H1 (cell line): ENCODE data around the gene C2orf78. TPM values are rescaled to one million over a fixed set of nuclear protein-coding genes. Genes with fewer than 3 reads are reported as not detected.

ENCODE experiments used
- CTCF ChIA-PET: fragments of 300-600 bp; sonication (Branson Sonifier 250); formaldehyde crosslinking; loops from one replicate; lab custom pipeline; 2021; ENCODE audit not compliant: partially characterized antibody; lab: Charles Lee
- POLR2A ChIA-PET: fragments of 300-600 bp; sonication (Branson Sonifier 250); formaldehyde crosslinking; loops from one replicate; lab custom pipeline; 2021; ENCODE audit warnings: inconsistent platforms; ENCODE audit not compliant: partially characterized antibody; lab: Charles Lee
- DNase-seq, 2 experiments: peaks; one replicate each; pipeline versions ENCODE4 v3.0.0 to v3.0.0-alpha.2; 2010 to 2022; ENCODE audit warnings: low spot score in 2 of 2, low read depth in 1 of 2, mixed read lengths in 1 of 2
- FAIRE-seq: peaks from 2 replicates; lab custom pipeline; 2011; peaks lifted over from hg19 to GRCh38; lab: Jason Lieb, UNC
- H2AFZ ChIP-seq: 2 replicates; pipeline ENCODE4 v1.8.1; 2012; ENCODE audit warnings: low read length, inconsistent platforms
- H2AK5ac ChIP-seq: 2 replicates; pipeline ENCODE4 v1.6.1; 2013; ENCODE audit warnings: low read depth, low read length
- H2BK120ac ChIP-seq: replicated peaks from 2 replicates; pipeline ENCODE3; 2013; ENCODE audit warnings: low read depth, low read length, inconsistent platforms
- H2BK12ac ChIP-seq: 2 replicates; pipeline ENCODE4 v1.6.1; 2013; ENCODE audit warnings: low read depth, low read length
- H2BK15ac ChIP-seq: 2 replicates; pipeline ENCODE4 v1.6.1; 2013; ENCODE audit warnings: low read length
- H2BK20ac ChIP-seq: 2 replicates; pipeline ENCODE4 v1.6.1; 2013; ENCODE audit warnings: low read length
- H2BK5ac ChIP-seq: 2 replicates; pipeline ENCODE4 v1.6.1; 2013; ENCODE audit warnings: low read depth, low read length
- H3K14ac ChIP-seq: 2 replicates; pipeline ENCODE4 v1.6.1; 2013; ENCODE audit warnings: inconsistent platforms; ENCODE audit not compliant: insufficient read length
- H3K18ac ChIP-seq: 2 replicates; pipeline ENCODE4 v1.6.1; 2013; ENCODE audit warnings: low read length; ENCODE audit errors: extremely low read depth
- H3K23ac ChIP-seq: 2 replicates; pipeline ENCODE4 v1.6.1; 2013; ENCODE audit warnings: inconsistent platforms; ENCODE audit not compliant: insufficient read length
- H3K23me2 ChIP-seq: 2 replicates; pipeline ENCODE4 v1.6.1; 2013; ENCODE audit warnings: low read depth, low read length
- H3K27ac ChIP-seq: 2 replicates; pipeline ENCODE4 v1.6.1; 2011; ENCODE audit warnings: low read depth, low read length, inconsistent platforms
- H3K27me3 ChIP-seq, 4 experiments: replicated peaks in 1 of 4; 1 replicate in 1 of 4; 2 replicates in 3 of 4; pipeline versions ENCODE4 v1.6.1 to v1.8.1; 2011 to 2013; ENCODE audit warnings: low read length in 3 of 4, mild to moderate bottlenecking in 3 of 4, inconsistent platforms in 2 of 4, mixed read lengths in 2 of 4, moderate library complexity in 1 of 4; ENCODE audit not compliant: control insufficient read depth in 3 of 4, insufficient read depth in 3 of 4; ENCODE audit errors: extremely low read depth in 1 of 4
- H3K36me3 ChIP-seq, 4 experiments: 2 replicates each; pipeline versions ENCODE4 v1.6.1 to v1.8.1; 2011 to 2013; ENCODE audit warnings: mild to moderate bottlenecking in 4 of 4, low read length in 3 of 4, moderate library complexity in 2 of 4, control low read depth in 1 of 4, inconsistent platforms in 1 of 4; ENCODE audit not compliant: insufficient read depth in 4 of 4, control insufficient read depth in 2 of 4
- H3K4ac ChIP-seq: replicated peaks from 2 replicates; pipeline ENCODE3; 2013; ENCODE audit warnings: low read length, low read depth, mixed read lengths, inconsistent platforms; ENCODE audit not compliant: insufficient read length
- H3K4me1 ChIP-seq, 4 experiments: replicated peaks in 1 of 4; 1 replicate in 1 of 4; 2 replicates in 3 of 4; pipeline versions ENCODE4 v1.6.1 to v1.8.1; 2011 to 2013; ENCODE audit warnings: low read length in 3 of 4, inconsistent platforms in 2 of 4, mixed read lengths in 1 of 4; ENCODE audit not compliant: insufficient read depth in 4 of 4, control insufficient read depth in 3 of 4
- H3K4me2 ChIP-seq, 2 experiments: 2 replicates each; pipeline versions ENCODE4 v1.6.1 to v1.8.1; 2011 to 2013; ENCODE audit warnings: low read depth in 2 of 2, low read length in 2 of 2, control low read depth in 1 of 2, inconsistent platforms in 1 of 2, mild to moderate bottlenecking in 1 of 2; ENCODE audit not compliant: insufficient read depth in 1 of 2
- H3K4me3 ChIP-seq, 4 experiments: fragments of 200-600, 300-600 bp in 1 of 4; sonication (generic), shearing (Covaris generic), sonication (Bioruptor Twin) in 1 of 4; 2 replicates each; pipeline versions ENCODE4 v1.5.1 to v1.8.1; 2011 to 2016; ENCODE audit warnings: low read length in 4 of 4, low read depth in 3 of 4, control low read depth in 2 of 4, inconsistent platforms in 2 of 4, mild to moderate bottlenecking in 2 of 4, mixed read lengths in 1 of 4, moderate library complexity in 1 of 4; ENCODE audit not compliant: insufficient read depth in 2 of 4; ENCODE audit errors: extremely low read depth in 1 of 4
- H3K56ac ChIP-seq: replicated peaks from 2 replicates; pipeline ENCODE3; 2013; ENCODE audit warnings: low read depth, mild to moderate bottlenecking, mixed read lengths, low read length, inconsistent platforms; ENCODE audit not compliant: insufficient read length
- H3K79me1 ChIP-seq: 2 replicates; pipeline ENCODE4 v1.6.1; 2013; ENCODE audit warnings: low read depth, low read length, control low read depth
- H3K79me2 ChIP-seq, 2 experiments: 2 replicates each; pipeline versions ENCODE4 v1.6.1 to v1.8.1; 2012 to 2013; ENCODE audit warnings: low read length in 2 of 2, mild to moderate bottlenecking in 2 of 2, inconsistent platforms in 1 of 2; ENCODE audit not compliant: insufficient read depth in 2 of 2, control insufficient read depth in 1 of 2
- H3K9ac ChIP-seq, 4 experiments: replicated peaks in 1 of 4; 1 replicate in 1 of 4; 2 replicates in 3 of 4; pipeline versions ENCODE4 v1.6.1 to v1.8.1; 2011 to 2013; ENCODE audit warnings: low read depth in 3 of 4, low read length in 3 of 4, control low read depth in 2 of 4, mild to moderate bottlenecking in 2 of 4, moderate library complexity in 2 of 4, inconsistent platforms in 1 of 4; ENCODE audit errors: extremely low read depth in 1 of 4
- H3K9me3 ChIP-seq, 2 experiments: 2 replicates each; pipeline versions ENCODE4 v1.6.1 to v1.8.1; 2012 to 2013; ENCODE audit warnings: mild to moderate bottlenecking in 2 of 2, moderate library complexity in 2 of 2, control low read depth in 1 of 2, inconsistent platforms in 1 of 2, low read depth in 1 of 2, low read length in 1 of 2, mixed read lengths in 1 of 2; ENCODE audit not compliant: insufficient read depth in 2 of 2
- H4K20me1 ChIP-seq, 2 experiments: replicated peaks in 1 of 2; 2 replicates each; pipeline versions ENCODE3 to v1.8.1; 2011 to 2013; ENCODE audit warnings: inconsistent platforms in 2 of 2, low read length in 2 of 2, mild to moderate bottlenecking in 1 of 2; ENCODE audit not compliant: insufficient read depth in 2 of 2, control insufficient read depth in 1 of 2
- H4K5ac ChIP-seq: 2 replicates; pipeline ENCODE4 v1.6.1; 2013; ENCODE audit warnings: low read length, low read depth, mixed read lengths, inconsistent platforms; ENCODE audit not compliant: insufficient read length
- H4K8ac ChIP-seq: 2 replicates; pipeline ENCODE4 v1.8.0; 2013; ENCODE audit warnings: mild to moderate bottlenecking, moderate library complexity, low read length, inconsistent platforms; ENCODE audit not compliant: insufficient read depth; ENCODE audit errors: extremely low read depth
- H4K91ac ChIP-seq: replicated peaks from 2 replicates; pipeline ENCODE3; 2013; ENCODE audit warnings: low read length, mixed read lengths, inconsistent platforms; ENCODE audit not compliant: insufficient read length
- ATF2 ChIP-seq: IDR thresholded peaks from 2 replicates; pipeline ENCODE4 v1.6.1; 2012; ENCODE audit warnings: low read length, inconsistent platforms
- BACH1 ChIP-seq: IDR thresholded peaks from 2 replicates; pipeline ENCODE4 v1.6.1; 2012; ENCODE audit warnings: low read length, improper control_type of control experiment
- CEBPB ChIP-seq: IDR thresholded peaks from 2 replicates; pipeline ENCODE4 v1.6.1; 2012; ENCODE audit warnings: low read depth, low read length
- CTCF ChIP-seq, 3 experiments: IDR thresholded peaks; 1 replicate in 2 of 3; 2 replicates in 1 of 3; pipeline versions ENCODE4 v1.5.1 to v1.6.1; 2011; ENCODE audit warnings: low read length in 3 of 3, mild to moderate bottlenecking in 3 of 3, inconsistent platforms in 2 of 3, low read depth in 1 of 3, moderate library complexity in 1 of 3; ENCODE audit not compliant: insufficient read depth in 1 of 3; ENCODE audit errors: control extremely low read depth in 1 of 3
- EP300 ChIP-seq, 2 experiments: IDR thresholded peaks; 1 replicate in 1 of 2; 2 replicates in 1 of 2; pipeline ENCODE4 v1.6.1; 2011 to 2012; ENCODE audit warnings: low read depth in 2 of 2, low read length in 2 of 2, mild to moderate bottlenecking in 2 of 2, borderline replicate concordance in 1 of 2, inconsistent platforms in 1 of 2, moderate library complexity in 1 of 2
- POU5F1 ChIP-seq: IDR thresholded peaks from 2 replicates; pipeline ENCODE4 v1.6.1; 2011; ENCODE audit warnings: low read depth, mild to moderate bottlenecking, low read length, moderate library complexity
- SAP30 ChIP-seq: fragments of 300-600 bp; sonication (generic); IDR thresholded peaks from 2 replicates; pipeline ENCODE4 v1.7.1; 2012; ENCODE audit warnings: low read length, moderate library complexity, mild to moderate bottlenecking, inconsistent platforms; ENCODE audit not compliant: insufficient read depth, insufficient replicate concordance
- SIX5 ChIP-seq: IDR thresholded peaks from 2 replicates; pipeline ENCODE4 v1.6.1; 2011; ENCODE audit warnings: mild to moderate bottlenecking, low read depth, low read length
- WGBS, 2 experiments: shearing (Covaris generic) in 1 of 2; methylation state at CpG; one replicate each; pipeline versions ENCODE4 v1.1.6 to v1.1.7; 2013 to 2015; ENCODE audit warnings: low lambda C conversion rate in 2 of 2, mixed read lengths in 2 of 2, inconsistent platforms in 1 of 2, low coverage in 1 of 2, missing lambda C conversion rate in 1 of 2; ENCODE audit not compliant: insufficient replicate concordance in 2 of 2, insufficient coverage in 1 of 2, insufficient read length in 1 of 2; ENCODE audit errors: extremely low coverage in 1 of 2, missing lambda C conversion rate in 1 of 2; 5-methylcytosine and 5-hydroxymethylcytosine counted together
- polyA plus RNA-seq, 7 experiments: library from polyadenylated mRNA; depleted of rRNA in 3 of 7; stranded (reverse) in 5 of 7; unstranded in 2 of 7; fragments of >200 nt in 5 of 7; fragments of 200-250 nt in 2 of 7; gene quantifications; 1 replicate in 5 of 7; 2 replicates in 1 of 7; 4 replicates in 1 of 7; pipeline versions ENCODE4 v1.2.1 to v1.2.3, GENCODE V29; 2011 to 2013; ENCODE audit warnings: missing spikeins in 2 of 7, mixed read lengths in 2 of 7
- total RNA-seq: library from RNA; stranded (reverse); fragmentation: NEBNext Ultra II Directional; extraction: Animal tissue kit (Norgen Biotek cat#: 25700); gene quantifications from 2 replicates; pipeline ENCODE4 v1.2.1, GENCODE V29; 2021

Gene C2orf78
- total and polyA plus RNA-seq, 2 of the 8 experiments (the other 6 are each of a cell fraction or from before 2014, with no cell fraction given) = 0.39 to 0.89 TPM

- no peak overlapping the region for H2BK20ac ChIP-seq
- no peaks in the 10 kb centered on the region for H3K36me3 ChIP-seq
- no peak for FAIRE-seq
- H2AFZ ChIP-seq = no peak overlapping the region
- no peak overlapping the region for H4K5ac ChIP-seq
- no peak overlapping the region for H3K56ac ChIP-seq
- H3K9ac ChIP-seq = no peak overlapping the region
- H2BK5ac ChIP-seq = no peak overlapping the region
- no peak overlapping the region for H3K23ac ChIP-seq
- no peaks in the 10 kb centered on the region for H3K9me3 ChIP-seq
- no peak overlapping the region for H2BK15ac ChIP-seq
- H3K79me2 ChIP-seq = no peaks in the 10 kb centered on the region
- no peak overlapping the region for H3K4me3 ChIP-seq
- no peak overlapping the region for H2BK120ac ChIP-seq
- H4K91ac ChIP-seq = no peak overlapping the region
- peaks cover 0 to 4% (median 1%) of the 10 kb centered on the region in 4 experiments; a peak in 3 of 7 replicates for H3K27me3 ChIP-seq
- H3K4me2 ChIP-seq = no peak overlapping the region
- no peaks in the 10 kb centered on the region for H3K79me1 ChIP-seq
- ChIA-PET CTCF (interaction anchor here (0.7 to 4.8 kb wide), 2 partner anchors 18 to 331 kb away, joined by 3 to 31 read pairs; no protein-coding TSS in a partner anchor), POLR2A (no interaction called here)
- H3K23me2 ChIP-seq = no peaks in the 10 kb centered on the region
- H3K14ac ChIP-seq = no peak overlapping the region
- H3K4me1 ChIP-seq = no peaks in the 10 kb centered on the region
- H2BK12ac ChIP-seq = no peak overlapping the region
- H3K27ac ChIP-seq = no peak overlapping the region
- no peak overlapping the region for H3K4ac ChIP-seq
- H3K18ac ChIP-seq = no peak overlapping the region
- H2AK5ac ChIP-seq = no peak overlapping the region
- H4K8ac ChIP-seq = no peak overlapping the region
- no peak for DNase-seq
- WGBS, 2 experiments = 76% methylated on average over 2 of the region's 2 CpGs; no CpG with 5 or more reads in 1 of the 2 experiments
- no peaks in the 10 kb centered on the region for H4K20me1 ChIP-seq
- TF ChIP-seq POU5F1 = no peak
- no peak for TF ChIP-seq SIX5
- TF ChIP-seq BACH1 = no peak
- TF ChIP-seq EP300 (IDR thresholded peaks at IDR 0.05; ENCODE audit: borderline replicate concordance in 1 of 2, low read depth in 2 of 2, low read length in 2 of 2) = no peak
- TF ChIP-seq CTCF (IDR thresholded peaks at IDR 0.05; ENCODE audit: control extremely low read depth in 1 of 3, insufficient read depth in 1 of 3, low read depth in 1 of 3, low read length in 3 of 3) = no peak
- TF ChIP-seq ATF2 = no peak
- no peak for TF ChIP-seq CEBPB
- TF ChIP-seq SAP30 = no peak
Observed at GRCh38 chr2:73821227-73821626, 37.2 kb downstream of the C2orf78 start.
